RWPE1 (cell line): Measurements from ENCODE around the gene RBM7.

Experiments used
- CTCF ChIA-PET: fragments of 350-600 bp; sonication (Branson Sonifier 250); formaldehyde crosslinking; extraction: SDS; loops from one replicate; lab custom pipeline; 2021; lab: Yijun Ruan, JAX
- POLR2A ChIA-PET: fragments of 400-600 bp; formaldehyde crosslinking; extraction: SDS; loops from one replicate; lab custom pipeline; 2020; ENCODE audit warnings: antibody characterized with exemption; ENCODE audit not compliant: low non-redundant PET; lab: Yijun Ruan, JAX
- DNase-seq: peaks from one replicate; pipeline ENCODE4 v3.0.0; 2012; ENCODE audit warnings: low spot score
- H3K27ac ChIP-seq: fragments of 450-650 bp; 2 replicates; pipeline ENCODE4 v1.5.1; 2017
- CTCF ChIP-seq: fragments of 450-650 bp; conservative IDR thresholded peaks from 2 replicates; pipeline ENCODE4 v1.5.1; 2017; ENCODE audit warnings: low read depth, mild to moderate bottlenecking

Gene RBM7

GRCh38 chr11:114426280-114426679, 25.8 kb downstream of the RBM7 start:
- H3K27ac ChIP-seq = no peak overlapping the region
- ChIA-PET POLR2A (no interaction called here), CTCF (no interaction called here)
- DNase-seq = no peak
- TF ChIP-seq CTCF = no peak

GRCh38 chr11:114430290-114430689, 29.8 kb downstream of the RBM7 start:
- no peak for TF ChIP-seq CTCF
- ChIA-PET POLR2A (no interaction called here), CTCF (no interaction called here)
- no peak overlapping the region for H3K27ac ChIP-seq
- DNase-seq = no peak

GRCh38 chr11:114432893-114433292, 32.4 kb downstream of the RBM7 start:
- CTCF ChIA-PET = no interaction called here
- DNase-seq = no peak
- no peak overlapping the region for H3K27ac ChIP-seq
- POLR2A ChIA-PET = no interaction called here
- no peak for TF ChIP-seq CTCF

GRCh38 chr11:114433376-114433775, 32.9 kb downstream of the RBM7 start:
- CTCF ChIA-PET = no interaction called here
- no peak overlapping the region for H3K27ac ChIP-seq
- no peak for TF ChIP-seq CTCF
- POLR2A ChIA-PET = no interaction called here
- no peak for DNase-seq

- H3K27ac ChIP-seq = no peak overlapping the region
- no peak for TF ChIP-seq CTCF
- ChIA-PET CTCF (interaction anchor here (0.8 kb wide), 1 partner anchor 18 kb away, joined by 3 read pairs; no protein-coding TSS in a partner anchor), POLR2A (no interaction called here)
- DNase-seq = peak; percentile 21
These were observed 37.8 kb downstream of the RBM7 start for GRCh38 chr11:114438303-114438702.

GRCh38 chr11:114439229-114440120, 39.0 kb downstream of the RBM7 start, which contains the start of gene REXO2:
Gene REXO2, plus strand, starts transcription at chr11:114439467. Its CDS starts 62 bp downstream, at chr11:114439529.
- POLR2A ChIA-PET = no interaction called here
- CTCF ChIA-PET = interaction anchor here (0.5 to 1.0 kb wide), 4 partner anchors 20 to 286 kb away, joined by 3 to 5 read pairs (median 4); no protein-coding TSS in a partner anchor
- DNase-seq = peak; percentile 95
- no peak for TF ChIP-seq CTCF
- H3K27ac ChIP-seq = peak within 1 kb of the TSS; percentile 80
